Fibroblast of lung (primary cell): ENCODE data around the gene GIT2. TPM values are rescaled to one million over a fixed set of nuclear protein-coding genes. Genes with fewer than 3 reads are reported as not detected.
A peak's percentile ranks its signal among the peaks of the same experiment; 100 is the strongest.

Source experiments
- DNase-seq, 2 donors: peaks; one replicate each; pipeline versions ENCODE4 v3.0.0 to v3.0.0-alpha.2; 2010; ENCODE audit warnings: low read depth in 2 of 2
- H2AFZ ChIP-seq: 2 replicates; pipeline ENCODE4 v1.5.1; 2012; ENCODE audit warnings: low read length, control low read depth, inconsistent platforms
- H3K27ac ChIP-seq: 2 replicates; pipeline ENCODE4 v1.5.1; 2011; ENCODE audit warnings: low read length, control low read depth; ENCODE audit not compliant: insufficient read depth
- H3K27me3 ChIP-seq: 2 replicates; pipeline ENCODE4 v1.5.1; 2011; ENCODE audit warnings: mild to moderate bottlenecking, low read length; ENCODE audit not compliant: control insufficient read depth, insufficient read depth
- H3K36me3 ChIP-seq: 2 replicates; pipeline ENCODE4 v1.5.1; 2011; ENCODE audit warnings: low read length; ENCODE audit not compliant: control insufficient read depth, insufficient read depth
- H3K4me1 ChIP-seq: 2 replicates; pipeline ENCODE4 v1.5.1; 2011; ENCODE audit warnings: low read length; ENCODE audit not compliant: control insufficient read depth, insufficient read depth; ENCODE audit errors: extremely low read depth
- H3K4me2 ChIP-seq: 2 replicates; pipeline ENCODE4 v1.5.1; 2011; ENCODE audit warnings: low read length, control low read depth; ENCODE audit not compliant: insufficient read depth; ENCODE audit errors: extremely low read depth
- H3K4me3 ChIP-seq, 4 experiments: fragments of 200-600 bp in 1 of 4; sonication (generic) in 1 of 4; replicated peaks in 1 of 4; 2 replicates each; pipeline ENCODE4 v1.5.1; 2011 to 2016; ENCODE audit warnings: low read length in 4 of 4, low read depth in 3 of 4, mild to moderate bottlenecking in 3 of 4, control low read depth in 2 of 4, inconsistent platforms in 1 of 4, mixed read lengths in 1 of 4; ENCODE audit not compliant: insufficient read depth in 1 of 4; ENCODE audit errors: control extremely low read depth in 1 of 4
- H3K79me2 ChIP-seq: 2 replicates; pipeline ENCODE4 v1.5.1; 2012; ENCODE audit warnings: mild to moderate bottlenecking, low read length, inconsistent platforms; ENCODE audit not compliant: control insufficient read depth, insufficient read depth
- H3K9ac ChIP-seq: 2 replicates; pipeline ENCODE4 v1.5.1; 2011; ENCODE audit warnings: mild to moderate bottlenecking, low read length, control low read depth; ENCODE audit not compliant: insufficient read depth
- H3K9me3 ChIP-seq: 2 replicates; pipeline ENCODE4 v1.5.1; 2012; ENCODE audit warnings: low read depth, low read length; ENCODE audit not compliant: control insufficient read depth, insufficient read depth
- H4K20me1 ChIP-seq: 2 replicates; pipeline ENCODE4 v1.5.1; 2011; ENCODE audit warnings: low read length; ENCODE audit not compliant: control insufficient read depth, insufficient read depth; ENCODE audit errors: extremely low read depth
- EZH2 ChIP-seq: IDR thresholded peaks from 2 replicates; pipeline ENCODE4 v1.5.1; 2012; ENCODE audit warnings: low read length, control low read depth, mild to moderate bottlenecking; ENCODE audit errors: missing control alignments
- polyA minus RNA-seq: library from RNA; depleted of rRNA, polyadenylated mRNA; stranded (reverse); fragments of >200 nt; gene quantifications from 2 replicates; pipeline ENCODE4 v1.2.3, GENCODE V29; 2011; ENCODE audit warnings: low replicate concordance
- polyA plus RNA-seq, 2 donors: library from polyadenylated mRNA; depleted of rRNA in 1 of 2; stranded (reverse) in 1 of 2; unstranded in 1 of 2; fragments of >200 nt; gene quantifications; 2 replicates each; pipeline ENCODE4 v1.2.1, GENCODE V29; 2011 to 2012; ENCODE audit warnings: missing spikeins in 1 of 2
- total RNA-seq: library from RNA; depleted of rRNA; stranded (reverse); fragments of >200 nt; gene quantifications from 2 replicates; pipeline ENCODE4 v1.2.1, GENCODE V29; 2014
- TF ChIP-seq, protein P1 (sequence below), 2 donors: IDR thresholded peaks in 1 of 2; conservative IDR thresholded peaks in 1 of 2; 1 replicate in 1 of 2; 2 replicates in 1 of 2; pipeline ENCODE4 v1.5.1; 2011 to 2012; ENCODE audit warnings: low read length in 2 of 2, control low read depth in 1 of 2, inconsistent platforms in 1 of 2, low read depth in 1 of 2, mild to moderate bottlenecking in 1 of 2

Gene GIT2
- total RNA-seq = 30.3 and 47.9 TPM in 2 replicates
- polyA plus RNA-seq = 53.5 and 54.3 TPM in 2 replicates
- polyA plus RNA-seq (2012) = 35.3 and 39.9 TPM in 2 replicates
- polyA minus RNA-seq = 53.2 and 56.8 TPM in 2 replicates

DNA sequence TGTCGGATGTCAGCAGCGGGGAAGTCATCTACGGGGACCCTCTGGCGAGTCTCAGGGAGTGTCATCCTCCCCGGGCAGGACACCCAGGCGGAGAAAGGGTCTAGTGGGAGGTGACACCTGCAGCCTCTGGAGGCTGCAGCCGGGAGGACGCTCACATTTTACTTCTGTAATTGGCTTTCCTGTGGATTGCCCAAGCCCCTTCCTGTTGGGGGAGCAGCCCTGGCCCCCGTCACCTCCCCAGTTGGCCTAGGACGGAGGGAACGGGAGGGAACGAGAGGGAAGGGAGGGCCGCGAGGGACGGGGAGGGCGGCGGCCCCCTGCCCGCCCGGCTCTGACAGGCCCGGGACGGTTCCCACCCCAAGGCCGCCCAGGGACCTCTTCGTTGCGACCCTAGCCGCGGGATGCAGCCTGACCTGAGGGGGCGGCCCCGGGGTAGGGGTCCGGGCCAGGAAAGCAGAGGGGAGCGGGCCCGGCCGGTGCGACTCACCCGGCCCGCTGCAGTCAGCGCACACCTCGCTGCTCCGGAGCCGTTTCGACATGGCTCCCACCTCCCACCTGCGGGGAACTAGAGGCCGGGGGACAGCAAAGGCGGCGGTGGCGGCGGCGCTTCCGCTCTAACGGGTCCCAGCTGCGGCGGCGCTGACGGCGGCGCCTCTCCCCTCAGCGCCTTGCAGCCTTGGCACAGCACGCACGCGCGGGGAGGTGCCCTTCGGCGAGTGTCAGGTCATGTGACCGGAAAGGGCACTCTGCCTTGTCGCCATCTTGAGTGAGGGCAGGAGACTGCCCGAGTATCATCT, at the start of gene GIT2:
GIT2 (minus strand) TSS at position 683 of the 797 bp plus-strand sequence; CDS start at position 539, 144 bp downstream.
- Histone ChIP-seq H3K9ac (peak within 1 kb of the TSS; percentile 75), H3K27me3 (no peaks in the 10 kb centered on the region), H3K4me1 (peaks cover 7% of the 10 kb centered on the region), H3K27ac (peak within 1 kb of the TSS; percentile 77), H3K9me3 (no peaks in the 10 kb centered on the region), H2AFZ (peak within 1 kb of the TSS; percentile 95), H3K79me2 (peaks cover 61% of the 10 kb centered on the region), H3K36me3 (no peaks in the 10 kb centered on the region), H3K4me2 (peak within 1 kb of the TSS; percentile 71), H4K20me1 (no peaks in the 10 kb centered on the region), H3K4me3 (peak within 1 kb of the TSS; percentile 54 to 97 (median 80))
- peak; percentile 87 to 90 for DNase-seq
- TF ChIP-seq EZH2 = no peak
- TF ChIP-seq, protein P1, sequence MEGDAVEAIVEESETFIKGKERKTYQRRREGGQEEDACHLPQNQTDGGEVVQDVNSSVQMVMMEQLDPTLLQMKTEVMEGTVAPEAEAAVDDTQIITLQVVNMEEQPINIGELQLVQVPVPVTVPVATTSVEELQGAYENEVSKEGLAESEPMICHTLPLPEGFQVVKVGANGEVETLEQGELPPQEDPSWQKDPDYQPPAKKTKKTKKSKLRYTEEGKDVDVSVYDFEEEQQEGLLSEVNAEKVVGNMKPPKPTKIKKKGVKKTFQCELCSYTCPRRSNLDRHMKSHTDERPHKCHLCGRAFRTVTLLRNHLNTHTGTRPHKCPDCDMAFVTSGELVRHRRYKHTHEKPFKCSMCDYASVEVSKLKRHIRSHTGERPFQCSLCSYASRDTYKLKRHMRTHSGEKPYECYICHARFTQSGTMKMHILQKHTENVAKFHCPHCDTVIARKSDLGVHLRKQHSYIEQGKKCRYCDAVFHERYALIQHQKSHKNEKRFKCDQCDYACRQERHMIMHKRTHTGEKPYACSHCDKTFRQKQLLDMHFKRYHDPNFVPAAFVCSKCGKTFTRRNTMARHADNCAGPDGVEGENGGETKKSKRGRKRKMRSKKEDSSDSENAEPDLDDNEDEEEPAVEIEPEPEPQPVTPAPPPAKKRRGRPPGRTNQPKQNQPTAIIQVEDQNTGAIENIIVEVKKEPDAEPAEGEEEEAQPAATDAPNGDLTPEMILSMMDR (conservative IDR thresholded peaks at IDR 0.05 in 1 of 2, IDR thresholded peaks at IDR 0.05 in 1 of 2; ENCODE audit: low read depth in 1 of 2, low read length in 2 of 2) = no peak

GRCh38 chr12:110042264-110042663, 46.1 kb upstream of the GIT2 start:
- Histone ChIP-seq H3K9me3 (no peaks in the 10 kb centered on the region), H3K4me1 (peaks cover 20% of the 10 kb centered on the region), H3K27me3 (no peaks in the 10 kb centered on the region), H3K4me2 (no peak overlapping the region), H3K36me3 (peaks cover 9% of the 10 kb centered on the region), H3K9ac (no peak overlapping the region), H3K79me2 (peaks cover 22% of the 10 kb centered on the region), H3K4me3 (no peak overlapping the region), H2AFZ (no peak overlapping the region), H4K20me1 (no peaks in the 10 kb centered on the region), H3K27ac (no peak overlapping the region)
- no peak for TF ChIP-seq EZH2
- TF ChIP-seq, protein P1 (conservative IDR thresholded peaks at IDR 0.05 in 1 of 2, IDR thresholded peaks at IDR 0.05 in 1 of 2; ENCODE audit: low read depth in 1 of 2, low read length in 2 of 2) = no peak
- no peak for DNase-seq

- no peak for TF ChIP-seq EZH2
- TF ChIP-seq, protein P1 (conservative IDR thresholded peaks at IDR 0.05 in 1 of 2, IDR thresholded peaks at IDR 0.05 in 1 of 2; ENCODE audit: low read depth in 1 of 2, low read length in 2 of 2) = no peak
- Histone ChIP-seq H3K9ac (peak overlapping the region; percentile 35), H2AFZ (no peak overlapping the region), H3K79me2 (peaks cover 10% of the 10 kb centered on the region), H3K36me3 (peaks cover 19% of the 10 kb centered on the region), H3K4me3 (no peak overlapping the region), H3K27ac (peak overlapping the region; percentile 93), H3K4me2 (peak overlapping the region; percentile 33), H3K4me1 (peaks cover 20% of the 10 kb centered on the region), H3K27me3 (no peaks in the 10 kb centered on the region), H4K20me1 (no peaks in the 10 kb centered on the region), H3K9me3 (no peaks in the 10 kb centered on the region)
- DNase-seq = peak; percentile 81 to 95
Measured at GRCh38 chr12:110039085-110039807, 43.1 kb upstream of the GIT2 start.
